WTC11 (cell line): ENCODE data around the gene RBM19. TPM values are rescaled to one million over a fixed set of nuclear protein-coding genes. Genes with fewer than 3 reads are reported as not detected.

ENCODE experiments used
- ATAC-seq: fragments of 200-7000 bp; cut with Tn5 transposase; 2 replicates; pipeline ENCODE4 v1.10.0; 2021; ENCODE audit warnings: mild to moderate bottlenecking, moderate library complexity
- CTCF ChIA-PET: fragments of 300-600 bp; sonication (Branson Sonifier 250); formaldehyde crosslinking; loops from one replicate; lab custom pipeline; 2021; ENCODE audit warnings: antibody characterized with exemption; lab: Charles Lee
- POLR2A ChIA-PET: fragments of 350-600 bp; sonication (Branson Sonifier 250); formaldehyde crosslinking; loops from one replicate; lab custom pipeline; 2021; ENCODE audit warnings: antibody characterized with exemption; lab: Charles Lee
- DNase-seq: peaks from one replicate; pipeline ENCODE4 v3.0.0; 2021; ENCODE audit warnings: low spot score
- H3K27ac Mint-ChIP-seq: 2 replicates; pipeline ENCODE4 v1.8.0; 2021; ENCODE audit warnings: mixed read lengths
- H3K27me3 Mint-ChIP-seq: 2 replicates; pipeline ENCODE4 v1.8.0; 2021; ENCODE audit warnings: low read depth, mild to moderate bottlenecking, moderate library complexity, mixed read lengths
- H3K36me3 Mint-ChIP-seq: 2 replicates; pipeline ENCODE4 v1.8.0; 2021; ENCODE audit warnings: mixed read lengths
- H3K4me1 Mint-ChIP-seq: 2 replicates; pipeline ENCODE4 v1.8.0; 2022; ENCODE audit warnings: mixed read lengths
- H3K4me3 Mint-ChIP-seq: 2 replicates; pipeline ENCODE4 v1.8.0; 2021; ENCODE audit warnings: mild to moderate bottlenecking, moderate library complexity, mixed read lengths
- H3K9me3 Mint-ChIP-seq: 2 replicates; pipeline ENCODE4 v1.8.0; 2021; ENCODE audit warnings: mixed read lengths
- ATF1 ChIP-seq: sonication (generic); formaldehyde crosslinking; IDR thresholded peaks from 2 replicates; pipeline ENCODE4 v1.8.1; 2023; ENCODE audit warnings: mild to moderate bottlenecking, moderate library complexity, missing genetic modification reagents
- ATF6 ChIP-seq: sonication (generic); formaldehyde crosslinking; IDR thresholded peaks from 2 replicates; pipeline ENCODE4 v1.8.1; 2023; ENCODE audit warnings: mild to moderate bottlenecking, missing genetic modification reagents
- CBFB ChIP-seq: sonication (generic); formaldehyde crosslinking; IDR thresholded peaks from 2 replicates; pipeline ENCODE4 v1.8.1; 2022; ENCODE audit warnings: mild to moderate bottlenecking, low read depth, missing genetic modification reagents
- CREB1 ChIP-seq: sonication (generic); formaldehyde crosslinking; IDR thresholded peaks from 2 replicates; pipeline ENCODE4 v1.8.0; 2023; ENCODE audit warnings: mild to moderate bottlenecking, missing genetic modification reagents
- EMX1 ChIP-seq: fragments of 250-450 bp; sonication (Bioruptor Pico); IDR thresholded peaks from 2 replicates; pipeline ENCODE4 v1.8.0; 2021; ENCODE audit warnings: mild to moderate bottlenecking
- ESRRA ChIP-seq: sonication (generic); formaldehyde crosslinking; IDR thresholded peaks from 2 replicates; pipeline ENCODE4 v1.8.1; 2022; ENCODE audit warnings: mild to moderate bottlenecking, missing genetic modification reagents, borderline replicate concordance
- FOXP1 ChIP-seq: sonication (generic); formaldehyde crosslinking; IDR thresholded peaks from 2 replicates; pipeline ENCODE4 v1.8.0; 2022; ENCODE audit warnings: missing genetic modification reagents, mild to moderate bottlenecking, moderate library complexity, borderline replicate concordance
- FOXP4 ChIP-seq: sonication (generic); formaldehyde crosslinking; IDR thresholded peaks from 2 replicates; pipeline ENCODE4 v1.8.0; 2022; ENCODE audit warnings: mild to moderate bottlenecking, missing genetic modification reagents
- GRHL2 ChIP-seq: fragments of 250-450 bp; sonication (Bioruptor Pico); IDR thresholded peaks from 2 replicates; pipeline ENCODE4 v1.8.0; 2022; ENCODE audit warnings: mild to moderate bottlenecking, moderate library complexity; ENCODE audit not compliant: insufficient replicate concordance, severe bottlenecking
- IRF2 ChIP-seq: sonication (generic); formaldehyde crosslinking; IDR thresholded peaks from 2 replicates; pipeline ENCODE4 v1.8.0; 2022; ENCODE audit warnings: low read depth, missing genetic modification reagents, borderline replicate concordance
- KAT7 ChIP-seq: sonication (generic); formaldehyde crosslinking; IDR thresholded peaks from 2 replicates; pipeline ENCODE4 v1.8.1; 2023; ENCODE audit warnings: missing genetic modification reagents, mild to moderate bottlenecking, borderline replicate concordance
- MYBL2 ChIP-seq: sonication (generic); formaldehyde crosslinking; IDR thresholded peaks from 2 replicates; pipeline ENCODE4 v1.8.1; 2023; ENCODE audit warnings: mild to moderate bottlenecking, moderate library complexity, missing genetic modification reagents
- NR1H2 ChIP-seq: sonication (generic); formaldehyde crosslinking; IDR thresholded peaks from 2 replicates; pipeline ENCODE4 v1.9.0; 2021; ENCODE audit warnings: mild to moderate bottlenecking, moderate library complexity, missing genetic modification reagents
- SMAD3 ChIP-seq: sonication (generic); formaldehyde crosslinking; IDR thresholded peaks from 2 replicates; pipeline ENCODE4 v1.8.0; 2022; ENCODE audit warnings: missing genetic modification reagents, mild to moderate bottlenecking, borderline replicate concordance
- SOX15 ChIP-seq: fragments of 250-450 bp; sonication (Bioruptor Pico); IDR thresholded peaks from 2 replicates; pipeline ENCODE4 v1.9.0; 2021; ENCODE audit warnings: mild to moderate bottlenecking
- TP53 ChIP-seq: sonication (generic); formaldehyde crosslinking; IDR thresholded peaks from 2 replicates; pipeline ENCODE4 v1.8.1; 2023; ENCODE audit warnings: mild to moderate bottlenecking, missing genetic modification reagents
- ZMAT4 ChIP-seq: fragments of 250-450 bp; sonication (Bioruptor Pico); IDR thresholded peaks from 2 replicates; pipeline ENCODE4 v1.9.0; 2021; ENCODE audit warnings: mild to moderate bottlenecking
- ZNF138 ChIP-seq: sonication (generic); formaldehyde crosslinking; conservative IDR thresholded peaks from 2 replicates; pipeline ENCODE4 v1.8.1; 2022; ENCODE audit warnings: mild to moderate bottlenecking, moderate library complexity, missing genetic modification reagents
- ZNF232 ChIP-seq: sonication (generic); formaldehyde crosslinking; IDR thresholded peaks from 2 replicates; pipeline ENCODE4 v1.8.0; 2022; ENCODE audit warnings: mild to moderate bottlenecking, missing genetic modification reagents
- ZNF317 ChIP-seq: sonication (generic); formaldehyde crosslinking; IDR thresholded peaks from 2 replicates; pipeline ENCODE4 v1.8.1; 2023; ENCODE audit warnings: low read depth, mild to moderate bottlenecking, moderate library complexity, missing genetic modification reagents, borderline replicate concordance
- total RNA-seq: library from RNA; stranded (reverse); gene quantifications from 3 replicates; pipeline ENCODE4 v1.2.3, GENCODE V29; 2021
- TF ChIP-seq, protein P1 (sequence below): sonication (generic); formaldehyde crosslinking; IDR thresholded peaks from 2 replicates; pipeline ENCODE4 v1.8.1; 2022; ENCODE audit warnings: low read depth, mild to moderate bottlenecking, moderate library complexity, missing genetic modification reagents, borderline replicate concordance
- TF ChIP-seq, protein P2 (sequence below): fragments of 250-450 bp; sonication (Bioruptor Pico); IDR thresholded peaks from 2 replicates; pipeline ENCODE4 v1.9.0; 2021; ENCODE audit warnings: mild to moderate bottlenecking, borderline replicate concordance

Gene RBM19
- total RNA-seq, 1 experiment from 2014 or later = 60.1 TPM

- Mint-ChIP-seq H3K9me3 (peaks cover 3% of the 10 kb centered on the region; the same call in 1 of the 2 replicates), H3K36me3 (no peaks in the 10 kb centered on the region), H3K4me1 (peaks cover 4% of the 10 kb centered on the region; the same call in 1 of the 2 replicates), H3K27me3 (peaks cover 10% of the 10 kb centered on the region; the same call in 1 of the 2 replicates)
- no peak for ATAC-seq
- ChIA-PET POLR2A (no interaction called here), CTCF (interaction anchor here (2.1 kb wide), 1 partner anchor 313 kb away, joined by 9 read pairs; no protein-coding TSS in a partner anchor)
- DNase-seq = no peak
- TF ChIP-seq SMAD3 (CRISPR knock-in tag) (no peak), GRHL2 (CRISPR knock-in tag) (no peak), NR1H2 (CRISPR knock-in tag) (no peak), ZNF317 (CRISPR knock-in tag) (no peak), FOXP4 (CRISPR knock-in tag) (no peak), ATF1 (CRISPR knock-in tag) (no peak), ZNF138 (CRISPR knock-in tag) (no peak), FOXP1 (no peak), EMX1 (no peak), IRF2 (CRISPR knock-in tag) (no peak), TP53 (no peak)
- TF ChIP-seq, protein P1, sequence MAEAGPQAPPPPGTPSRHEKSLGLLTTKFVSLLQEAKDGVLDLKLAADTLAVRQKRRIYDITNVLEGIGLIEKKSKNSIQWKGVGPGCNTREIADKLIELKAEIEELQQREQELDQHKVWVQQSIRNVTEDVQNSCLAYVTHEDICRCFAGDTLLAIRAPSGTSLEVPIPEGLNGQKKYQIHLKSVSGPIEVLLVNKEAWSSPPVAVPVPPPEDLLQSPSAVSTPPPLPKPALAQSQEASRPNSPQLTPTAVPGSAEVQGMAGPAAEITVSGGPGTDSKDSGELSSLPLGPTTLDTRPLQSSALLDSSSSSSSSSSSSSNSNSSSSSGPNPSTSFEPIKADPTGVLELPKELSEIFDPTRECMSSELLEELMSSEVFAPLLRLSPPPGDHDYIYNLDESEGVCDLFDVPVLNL = no peak
- TF ChIP-seq, protein P2, sequence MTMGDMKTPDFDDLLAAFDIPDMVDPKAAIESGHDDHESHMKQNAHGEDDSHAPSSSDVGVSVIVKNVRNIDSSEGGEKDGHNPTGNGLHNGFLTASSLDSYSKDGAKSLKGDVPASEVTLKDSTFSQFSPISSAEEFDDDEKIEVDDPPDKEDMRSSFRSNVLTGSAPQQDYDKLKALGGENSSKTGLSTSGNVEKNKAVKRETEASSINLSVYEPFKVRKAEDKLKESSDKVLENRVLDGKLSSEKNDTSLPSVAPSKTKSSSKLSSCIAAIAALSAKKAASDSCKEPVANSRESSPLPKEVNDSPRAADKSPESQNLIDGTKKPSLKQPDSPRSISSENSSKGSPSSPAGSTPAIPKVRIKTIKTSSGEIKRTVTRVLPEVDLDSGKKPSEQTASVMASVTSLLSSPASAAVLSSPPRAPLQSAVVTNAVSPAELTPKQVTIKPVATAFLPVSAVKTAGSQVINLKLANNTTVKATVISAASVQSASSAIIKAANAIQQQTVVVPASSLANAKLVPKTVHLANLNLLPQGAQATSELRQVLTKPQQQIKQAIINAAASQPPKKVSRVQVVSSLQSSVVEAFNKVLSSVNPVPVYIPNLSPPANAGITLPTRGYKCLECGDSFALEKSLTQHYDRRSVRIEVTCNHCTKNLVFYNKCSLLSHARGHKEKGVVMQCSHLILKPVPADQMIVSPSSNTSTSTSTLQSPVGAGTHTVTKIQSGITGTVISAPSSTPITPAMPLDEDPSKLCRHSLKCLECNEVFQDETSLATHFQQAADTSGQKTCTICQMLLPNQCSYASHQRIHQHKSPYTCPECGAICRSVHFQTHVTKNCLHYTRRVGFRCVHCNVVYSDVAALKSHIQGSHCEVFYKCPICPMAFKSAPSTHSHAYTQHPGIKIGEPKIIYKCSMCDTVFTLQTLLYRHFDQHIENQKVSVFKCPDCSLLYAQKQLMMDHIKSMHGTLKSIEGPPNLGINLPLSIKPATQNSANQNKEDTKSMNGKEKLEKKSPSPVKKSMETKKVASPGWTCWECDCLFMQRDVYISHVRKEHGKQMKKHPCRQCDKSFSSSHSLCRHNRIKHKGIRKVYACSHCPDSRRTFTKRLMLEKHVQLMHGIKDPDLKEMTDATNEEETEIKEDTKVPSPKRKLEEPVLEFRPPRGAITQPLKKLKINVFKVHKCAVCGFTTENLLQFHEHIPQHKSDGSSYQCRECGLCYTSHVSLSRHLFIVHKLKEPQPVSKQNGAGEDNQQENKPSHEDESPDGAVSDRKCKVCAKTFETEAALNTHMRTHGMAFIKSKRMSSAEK (CRISPR knock-in tag) = no peak
- TF ChIP-seq, all 79 proteins: peak for 0
- H3K27ac Mint-ChIP-seq = no peak overlapping the region
- H3K4me3 Mint-ChIP-seq = no peak overlapping the region
Observed at GRCh38 chr12:113774526-113774925, 191.6 kb downstream of the RBM19 start.

GRCh38 chr12:113772505-113773030 lies 193.6 kb downstream of the RBM19 start:
- Mint-ChIP-seq H3K27me3 (peaks cover 3% of the 10 kb centered on the region; the same call in 1 of the 2 replicates), H3K27ac (no peak overlapping the region), H3K4me3 (no peak overlapping the region), H3K36me3 (no peaks in the 10 kb centered on the region), H3K4me1 (no peaks in the 10 kb centered on the region), H3K9me3 (peaks cover 3% of the 10 kb centered on the region; the same call in 1 of the 2 replicates)
- no peak for DNase-seq
- POLR2A ChIA-PET = interaction anchor here (0.6 kb wide), 1 partner anchor 1346 kb away, joined by 3 read pairs; no protein-coding TSS in a partner anchor
- CTCF ChIA-PET = interaction anchor here (1.4 to 2.1 kb wide), 2 partner anchors 94 to 311 kb away, joined by 3 to 9 read pairs; no protein-coding TSS in a partner anchor
- TF ChIP-seq CREB1 (CRISPR knock-in tag) (no peak), ESRRA (CRISPR knock-in tag) (no peak), FOXP4 (CRISPR knock-in tag) (no peak), MYBL2 (CRISPR knock-in tag) (no peak), ATF6 (CRISPR knock-in tag) (no peak), SOX15 (no peak), CBFB (CRISPR knock-in tag) (no peak), KAT7 (CRISPR knock-in tag) (no peak), ZMAT4 (CRISPR knock-in tag) (no peak), TP53 (no peak), ZNF232 (CRISPR knock-in tag) (no peak)
- no peak for ATAC-seq
